HEK293T (cell line): ENCODE results near the gene NAP1L2.

ENCODE experiments used
- BHLHE40 ChIP-seq: fragments of 450-650 bp; IDR thresholded peaks from 2 replicates; pipeline ENCODE4 v1.6.1; 2016; ENCODE audit warnings: mild to moderate bottlenecking, moderate library complexity, borderline replicate concordance
- FOXA1 ChIP-seq: fragments of 450-650 bp; IDR thresholded peaks from 2 replicates; pipeline ENCODE4 v1.6.1; 2016; ENCODE audit warnings: mild to moderate bottlenecking
- FOXK2 ChIP-seq: fragments of 450-650 bp; IDR thresholded peaks from 2 replicates; pipeline ENCODE4 v1.6.1; 2016; ENCODE audit warnings: mild to moderate bottlenecking
- HDGF ChIP-seq: fragments of 450-650 bp; IDR thresholded peaks from 2 replicates; pipeline ENCODE4 v1.6.1; 2017; ENCODE audit warnings: antibody characterized with exemption, borderline replicate concordance
- L3MBTL2 ChIP-seq: fragments of 450-650 bp; conservative IDR thresholded peaks from 2 replicates; pipeline ENCODE4 v1.6.1; 2016; ENCODE audit warnings: mild to moderate bottlenecking
- NFRKB ChIP-seq: fragments of 450-650 bp; IDR thresholded peaks from 2 replicates; pipeline ENCODE4 v1.6.1; 2016; ENCODE audit warnings: mild to moderate bottlenecking, moderate library complexity
- PKNOX1 ChIP-seq: fragments of 450-650 bp; IDR thresholded peaks from 2 replicates; pipeline ENCODE4 v1.6.1; 2016
- SUZ12 ChIP-seq: fragments of 450-650 bp; IDR thresholded peaks from 2 replicates; pipeline ENCODE4 v1.6.1; 2016; ENCODE audit warnings: mild to moderate bottlenecking
- TARDBP ChIP-seq: fragments of 450-650 bp; IDR thresholded peaks from 2 replicates; pipeline ENCODE4 v1.6.1; 2016

GRCh38 chrX:73206366-73206765 lies 8.3 kb downstream of the NAP1L2 start:
- no peak for TF ChIP-seq BHLHE40
- TF ChIP-seq PKNOX1 = no peak
- TF ChIP-seq HDGF = no peak
- TF ChIP-seq FOXA1 = no peak
- no peak for TF ChIP-seq L3MBTL2
- TF ChIP-seq SUZ12 = no peak
- TF ChIP-seq NFRKB = no peak
- no peak for TF ChIP-seq FOXK2
- TF ChIP-seq TARDBP = no peak
